Measurements from ENCODE around the gene ANKRD44.

ANKRD44 gene

GRCh38 chr2:197055045-197055444 is 255.5 kb downstream of the ANKRD44 start:
- Histone ChIP-seq H3K9me3 (ENCODE audit: control insufficient read depth, insufficient read depth, low read length) (peaks cover 9% of the 10 kb centered on the region; the same call in 1 of the 2 replicates), H3K4me1 (ENCODE audit: control insufficient read depth, insufficient read depth, low read length) (no peaks in the 10 kb centered on the region), H3K9ac (ENCODE audit: low read depth, low read length) (no peak overlapping the region), H3K27ac (ENCODE audit: low read depth, low read length) (no peak overlapping the region), H3K36me3 (ENCODE audit: control insufficient read depth, insufficient read depth, low read length) (no peaks in the 10 kb centered on the region), H3K27me3 (ENCODE audit: control insufficient read depth, insufficient read depth, low read length) (no peaks in the 10 kb centered on the region), H3K4me3 (ENCODE audit: low read depth, low read length) (no peak overlapping the region)

DNA sequence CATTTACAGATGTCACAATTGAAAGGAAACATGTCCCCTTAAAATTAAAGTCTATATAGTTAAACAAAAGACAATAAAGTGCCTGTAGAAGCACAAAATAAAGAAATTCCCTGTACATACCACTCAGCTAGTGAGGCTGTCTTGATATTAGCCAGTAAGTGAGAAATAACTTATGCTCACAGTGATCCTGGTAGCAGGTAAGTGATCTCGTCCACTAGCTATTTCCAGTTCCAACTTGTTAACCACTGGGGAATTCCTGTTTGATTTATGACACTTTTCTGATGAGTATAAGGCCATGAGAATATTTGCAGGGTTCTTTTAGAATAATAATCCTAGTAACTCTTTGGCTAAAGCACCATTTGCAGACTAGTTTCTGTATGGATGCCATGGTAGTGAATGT is 256.1 kb downstream of the ANKRD44 start:
- H3K4me1 ChIP-seq (ENCODE audit: control insufficient read depth, insufficient read depth, low read length): no peaks in the 10 kb centered on the region
- H3K36me3 ChIP-seq (ENCODE audit: control insufficient read depth, insufficient read depth, low read length): no peaks in the 10 kb centered on the region
- no peak overlapping the region for H3K9ac ChIP-seq (ENCODE audit: low read depth, low read length)
- no peak overlapping the region for H3K27ac ChIP-seq (ENCODE audit: low read depth, low read length)
- H3K9me3 ChIP-seq (ENCODE audit: control insufficient read depth, insufficient read depth, low read length): peaks cover 9% of the 10 kb centered on the region; the same call in 1 of the 2 replicates
- H3K4me3 ChIP-seq (ENCODE audit: low read depth, low read length): no peak overlapping the region
- H3K27me3 ChIP-seq (ENCODE audit: control insufficient read depth, insufficient read depth, low read length): no peaks in the 10 kb centered on the region

DNA sequence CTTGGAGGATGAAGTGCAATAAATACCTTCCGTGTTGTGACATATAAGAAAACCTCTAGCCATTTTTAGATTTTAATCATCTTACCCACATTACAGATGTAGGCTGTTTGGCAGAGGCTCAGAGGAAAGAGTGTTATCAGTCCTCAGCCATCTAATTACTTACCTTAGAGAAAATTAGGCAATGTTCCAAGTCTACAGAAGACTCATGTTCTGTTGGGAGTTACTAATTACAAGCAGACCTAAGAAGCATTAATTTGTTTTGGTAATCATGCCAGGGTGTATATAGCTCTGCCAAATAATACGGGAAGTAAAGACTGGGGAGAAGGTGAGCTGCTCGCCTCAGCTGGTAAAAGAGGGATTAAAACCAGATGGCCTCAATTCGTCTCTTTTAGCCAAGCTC is 258.2 kb downstream of the ANKRD44 start:
- H3K4me3 ChIP-seq (ENCODE audit: low read depth, low read length): no peak overlapping the region
- H3K9ac ChIP-seq (ENCODE audit: low read depth, low read length): no peak overlapping the region
- H3K9me3 ChIP-seq (ENCODE audit: control insufficient read depth, insufficient read depth, low read length): peaks cover 9% of the 10 kb centered on the region; the same call in 1 of the 2 replicates
- no peaks in the 10 kb centered on the region for H3K36me3 ChIP-seq (ENCODE audit: control insufficient read depth, insufficient read depth, low read length)
- H3K4me1 ChIP-seq (ENCODE audit: control insufficient read depth, insufficient read depth, low read length): no peaks in the 10 kb centered on the region
- no peak overlapping the region for H3K27ac ChIP-seq (ENCODE audit: low read depth, low read length)
- no peaks in the 10 kb centered on the region for H3K27me3 ChIP-seq (ENCODE audit: control insufficient read depth, insufficient read depth, low read length)

- Histone ChIP-seq H3K27me3 (ENCODE audit: control insufficient read depth, insufficient read depth, low read length) (no peaks in the 10 kb centered on the region), H3K27ac (ENCODE audit: low read depth, low read length) (no peak overlapping the region), H3K9me3 (ENCODE audit: control insufficient read depth, insufficient read depth, low read length) (no peaks in the 10 kb centered on the region), H3K4me3 (ENCODE audit: low read depth, low read length) (no peak overlapping the region), H3K9ac (ENCODE audit: low read depth, low read length) (no peak overlapping the region), H3K36me3 (ENCODE audit: control insufficient read depth, insufficient read depth, low read length) (no peaks in the 10 kb centered on the region), H3K4me1 (ENCODE audit: control insufficient read depth, insufficient read depth, low read length) (no peaks in the 10 kb centered on the region)
These were observed 265.5 kb downstream of the ANKRD44 start for GRCh38 chr2:197045115-197045514.

GRCh38 chr2:197042739-197043196 is 267.8 kb downstream of the ANKRD44 start:
- Histone ChIP-seq H3K36me3 (ENCODE audit: control insufficient read depth, insufficient read depth, low read length) (no peaks in the 10 kb centered on the region), H3K27ac (ENCODE audit: low read depth, low read length) (no peak overlapping the region), H3K4me1 (ENCODE audit: control insufficient read depth, insufficient read depth, low read length) (no peaks in the 10 kb centered on the region), H3K9me3 (ENCODE audit: control insufficient read depth, insufficient read depth, low read length) (no peaks in the 10 kb centered on the region), H3K4me3 (ENCODE audit: low read depth, low read length) (no peak overlapping the region), H3K9ac (ENCODE audit: low read depth, low read length) (no peak overlapping the region), H3K27me3 (ENCODE audit: control insufficient read depth, insufficient read depth, low read length) (no peaks in the 10 kb centered on the region)

DNA sequence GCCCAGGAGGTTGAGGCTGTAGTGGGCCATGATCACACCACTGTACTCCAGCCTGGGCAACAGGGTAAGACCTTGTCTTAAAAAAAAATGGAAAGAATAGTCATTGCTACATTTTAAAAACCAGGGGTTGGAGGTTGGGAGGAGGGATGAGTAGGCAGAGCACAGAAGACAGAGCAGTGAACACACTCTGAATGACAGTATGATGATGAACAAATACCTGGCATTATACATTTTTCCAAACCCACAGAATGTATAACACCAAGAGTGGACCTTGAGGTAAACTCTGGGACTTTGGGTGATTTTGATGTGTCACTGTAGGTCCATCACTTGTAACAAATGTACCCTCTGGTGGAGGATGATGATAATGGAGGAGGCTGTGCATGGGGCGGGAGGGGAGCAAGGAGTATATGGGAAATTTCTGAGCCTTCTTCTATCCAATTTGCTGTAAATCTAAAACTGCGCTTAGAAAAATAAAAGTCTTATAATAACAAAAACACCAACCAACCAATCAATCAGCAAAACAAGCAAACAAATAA is 272.6 kb downstream of the ANKRD44 start:
- no peaks in the 10 kb centered on the region for H3K27me3 ChIP-seq (ENCODE audit: control insufficient read depth, insufficient read depth, low read length)
- no peaks in the 10 kb centered on the region for H3K36me3 ChIP-seq (ENCODE audit: control insufficient read depth, insufficient read depth, low read length)
- no peak overlapping the region for H3K27ac ChIP-seq (ENCODE audit: low read depth, low read length)
- H3K9ac ChIP-seq (ENCODE audit: low read depth, low read length): no peak overlapping the region
- no peaks in the 10 kb centered on the region for H3K9me3 ChIP-seq (ENCODE audit: control insufficient read depth, insufficient read depth, low read length)
- no peaks in the 10 kb centered on the region for H3K4me1 ChIP-seq (ENCODE audit: control insufficient read depth, insufficient read depth, low read length)
- no peak overlapping the region for H3K4me3 ChIP-seq (ENCODE audit: low read depth, low read length)

- H3K36me3 ChIP-seq (ENCODE audit: control insufficient read depth, insufficient read depth, low read length): no peaks in the 10 kb centered on the region
- H3K4me1 ChIP-seq (ENCODE audit: control insufficient read depth, insufficient read depth, low read length): no peaks in the 10 kb centered on the region
- H3K9me3 ChIP-seq (ENCODE audit: control insufficient read depth, insufficient read depth, low read length): no peaks in the 10 kb centered on the region
- no peak overlapping the region for H3K9ac ChIP-seq (ENCODE audit: low read depth, low read length)
- H3K4me3 ChIP-seq (ENCODE audit: low read depth, low read length): no peak overlapping the region
- no peaks in the 10 kb centered on the region for H3K27me3 ChIP-seq (ENCODE audit: control insufficient read depth, insufficient read depth, low read length)
- H3K27ac ChIP-seq (ENCODE audit: low read depth, low read length): no peak overlapping the region
These were observed 275.6 kb downstream of the ANKRD44 start for GRCh38 chr2:197035002-197035401.

DNA sequence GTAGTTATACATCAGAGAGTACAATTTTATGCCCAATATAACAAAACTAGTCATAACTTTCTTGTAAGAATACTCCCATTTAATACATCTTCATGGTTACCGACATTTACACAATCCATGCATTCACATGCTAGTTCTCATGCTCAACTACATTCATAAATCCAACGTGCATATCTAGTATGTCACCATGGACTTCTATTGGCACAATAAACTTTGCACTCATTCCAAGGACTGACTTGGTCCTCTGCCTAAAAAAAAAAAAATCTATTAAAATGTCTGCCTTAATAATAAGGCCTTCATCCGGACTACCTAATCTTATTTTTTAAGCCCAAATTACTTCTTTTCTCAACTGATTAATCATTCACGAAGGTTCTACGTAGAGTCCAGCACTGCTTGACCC is 276.3 kb downstream of the ANKRD44 start:
- Histone ChIP-seq H3K36me3 (ENCODE audit: control insufficient read depth, insufficient read depth, low read length) (no peaks in the 10 kb centered on the region), H3K27me3 (ENCODE audit: control insufficient read depth, insufficient read depth, low read length) (no peaks in the 10 kb centered on the region), H3K4me1 (ENCODE audit: control insufficient read depth, insufficient read depth, low read length) (no peaks in the 10 kb centered on the region), H3K27ac (ENCODE audit: low read depth, low read length) (no peak overlapping the region), H3K4me3 (ENCODE audit: low read depth, low read length) (no peak overlapping the region), H3K9me3 (ENCODE audit: control insufficient read depth, insufficient read depth, low read length) (no peaks in the 10 kb centered on the region), H3K9ac (ENCODE audit: low read depth, low read length) (no peak overlapping the region)

DNA sequence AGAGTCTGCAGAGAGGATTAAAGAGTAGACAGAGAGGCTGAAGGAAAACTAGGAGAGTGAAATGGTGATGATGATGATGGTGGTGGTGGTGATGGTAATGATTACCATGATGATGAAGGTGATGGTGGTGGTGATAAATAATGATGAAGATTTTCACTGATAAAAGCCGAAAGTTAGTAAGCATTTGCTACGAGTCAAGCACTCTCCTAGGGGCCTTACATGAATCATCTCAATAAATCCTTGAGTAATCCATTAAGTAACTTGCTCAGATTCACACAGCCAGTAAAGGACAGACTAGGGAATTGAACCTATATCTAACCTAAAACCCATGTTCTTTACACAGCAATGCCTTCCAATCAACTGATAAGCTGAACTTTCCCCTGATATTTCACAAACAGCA is 277.4 kb downstream of the ANKRD44 start:
- Histone ChIP-seq H3K27ac (ENCODE audit: low read depth, low read length) (no peak overlapping the region), H3K9me3 (ENCODE audit: control insufficient read depth, insufficient read depth, low read length) (no peaks in the 10 kb centered on the region), H3K27me3 (ENCODE audit: control insufficient read depth, insufficient read depth, low read length) (no peaks in the 10 kb centered on the region), H3K4me3 (ENCODE audit: low read depth, low read length) (no peak overlapping the region), H3K9ac (ENCODE audit: low read depth, low read length) (no peak overlapping the region), H3K4me1 (ENCODE audit: control insufficient read depth, insufficient read depth, low read length) (no peaks in the 10 kb centered on the region), H3K36me3 (ENCODE audit: control insufficient read depth, insufficient read depth, low read length) (no peaks in the 10 kb centered on the region)

DNA sequence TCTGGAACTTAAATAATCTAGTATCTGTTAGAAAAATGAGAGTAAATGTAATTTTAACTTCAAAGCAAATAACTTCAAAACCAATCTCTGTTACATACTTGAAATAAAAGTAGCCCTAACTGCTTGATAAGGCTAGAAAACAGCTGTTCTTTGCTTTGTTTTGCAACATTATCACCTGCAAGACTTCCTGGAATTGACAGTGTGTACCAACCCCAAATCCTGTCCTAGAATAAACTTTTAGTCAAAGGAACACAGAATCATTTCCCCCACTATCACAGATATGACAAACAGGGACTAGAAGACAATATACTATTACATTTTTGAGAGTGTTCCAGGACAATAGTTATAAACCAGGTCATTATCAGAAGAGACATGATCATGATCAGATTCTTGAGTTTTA is 278.8 kb downstream of the ANKRD44 start:
- Histone ChIP-seq H3K4me1 (ENCODE audit: control insufficient read depth, insufficient read depth, low read length) (no peaks in the 10 kb centered on the region), H3K9me3 (ENCODE audit: control insufficient read depth, insufficient read depth, low read length) (no peaks in the 10 kb centered on the region), H3K9ac (ENCODE audit: low read depth, low read length) (no peak overlapping the region), H3K27ac (ENCODE audit: low read depth, low read length) (no peak overlapping the region), H3K4me3 (ENCODE audit: low read depth, low read length) (no peak overlapping the region), H3K27me3 (ENCODE audit: control insufficient read depth, insufficient read depth, low read length) (no peaks in the 10 kb centered on the region), H3K36me3 (ENCODE audit: control insufficient read depth, insufficient read depth, low read length) (no peaks in the 10 kb centered on the region)

- H3K9ac ChIP-seq (ENCODE audit: low read depth, low read length): no peak overlapping the region
- no peaks in the 10 kb centered on the region for H3K27me3 ChIP-seq (ENCODE audit: control insufficient read depth, insufficient read depth, low read length)
- no peak overlapping the region for H3K4me3 ChIP-seq (ENCODE audit: low read depth, low read length)
- no peaks in the 10 kb centered on the region for H3K36me3 ChIP-seq (ENCODE audit: control insufficient read depth, insufficient read depth, low read length)
- H3K9me3 ChIP-seq (ENCODE audit: control insufficient read depth, insufficient read depth, low read length): no peaks in the 10 kb centered on the region
- H3K4me1 ChIP-seq (ENCODE audit: control insufficient read depth, insufficient read depth, low read length): no peaks in the 10 kb centered on the region
- no peak overlapping the region for H3K27ac ChIP-seq (ENCODE audit: low read depth, low read length)
These were observed 280.5 kb downstream of the ANKRD44 start for GRCh38 chr2:197030090-197030489.

GRCh38 chr2:197028633-197029032 is 281.9 kb downstream of the ANKRD44 start:
- Histone ChIP-seq H3K9ac (ENCODE audit: low read depth, low read length) (no peak overlapping the region), H3K36me3 (ENCODE audit: control insufficient read depth, insufficient read depth, low read length) (no peaks in the 10 kb centered on the region), H3K4me1 (ENCODE audit: control insufficient read depth, insufficient read depth, low read length) (no peaks in the 10 kb centered on the region), H3K27me3 (ENCODE audit: control insufficient read depth, insufficient read depth, low read length) (no peaks in the 10 kb centered on the region), H3K9me3 (ENCODE audit: control insufficient read depth, insufficient read depth, low read length) (no peaks in the 10 kb centered on the region), H3K4me3 (ENCODE audit: low read depth, low read length) (no peak overlapping the region), H3K27ac (ENCODE audit: low read depth, low read length) (no peak overlapping the region)
